ENCODE measurements around the gene FEM1A.

Gene FEM1A

GRCh38 chr19:4830332-4830731 is 38.8 kb downstream of the FEM1A start:
- no peak for TF ChIP-seq CTCF (IDR thresholded peaks at IDR 0.05)

GRCh38 chr19:4830768-4831265 is 39.3 kb downstream of the FEM1A start:
- TF ChIP-seq CTCF (IDR thresholded peaks at IDR 0.05), result no peak

GRCh38 chr19:4831304-4831978 is 39.9 kb downstream of the FEM1A start, which contains the start of gene TICAM1:
Gene TICAM1, minus strand, starts transcription at chr19:4831712. Its CDS starts 13,335 bp downstream, at chr19:4818377.
- no peak for TF ChIP-seq CTCF (IDR thresholded peaks at IDR 0.05)

GRCh38 chr19:4832776-4833175 is 41.2 kb downstream of the FEM1A start:
- no peak for TF ChIP-seq CTCF (IDR thresholded peaks at IDR 0.05)

- TF ChIP-seq CTCF (IDR thresholded peaks at IDR 0.05), result no peak
These were observed 47.7 kb downstream of the FEM1A start for GRCh38 chr19:4839192-4839591.

GRCh38 chr19:4843647-4843965 is 52.1 kb downstream of the FEM1A start:
- no peak for TF ChIP-seq CTCF (IDR thresholded peaks at IDR 0.05)

GRCh38 chr19:4844348-4845179 is 53.0 kb downstream of the FEM1A start:
- TF ChIP-seq CTCF (IDR thresholded peaks at IDR 0.05), result no peak
